AG08395 (cell line): ENCODE results near the gene SUGCT.

Experiments
- DNase-seq: peaks from one replicate; pipeline ENCODE4 v3.0.0; 2012; ENCODE audit warnings: mixed read lengths, low spot score

Gene SUGCT

DNA sequence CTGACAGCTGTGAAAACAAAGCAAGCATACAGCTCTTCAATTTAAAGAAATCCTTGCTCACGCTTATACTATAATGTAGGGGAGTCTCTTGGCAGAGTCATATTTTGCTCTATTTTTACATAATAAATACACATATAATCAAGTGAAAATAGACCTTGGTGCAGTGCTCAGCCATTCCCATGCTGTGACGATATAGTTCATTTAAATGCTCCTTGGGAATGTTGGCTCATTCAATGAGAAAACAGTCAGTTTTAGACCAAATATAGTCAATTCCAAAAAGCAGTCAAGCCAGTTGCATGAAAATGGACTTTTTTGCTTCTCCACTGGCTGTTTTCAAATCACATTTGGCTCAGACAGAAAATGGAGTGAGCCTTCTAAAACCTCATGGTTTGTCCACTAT lies 587.4 kb downstream of the SUGCT start:
- no peak for DNase-seq

DNA sequence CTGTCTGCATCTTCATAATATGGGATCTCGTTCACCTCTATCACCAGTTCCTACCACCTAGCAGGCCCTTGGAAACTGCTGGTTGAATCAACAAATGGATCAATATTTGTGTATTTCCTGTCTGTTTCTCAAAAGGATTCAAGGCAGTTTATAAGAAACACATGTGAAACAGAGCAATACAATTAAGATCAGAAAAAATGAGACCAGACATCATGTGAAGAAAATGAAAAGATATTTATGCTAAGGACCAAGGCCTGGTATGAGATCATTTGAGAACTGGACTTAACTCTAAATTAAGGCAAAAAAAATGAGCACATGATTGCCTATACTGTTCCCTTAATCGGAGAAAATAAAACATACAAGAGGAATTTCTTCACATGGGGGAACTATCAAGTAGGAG lies 589.0 kb downstream of the SUGCT start:
- no peak for DNase-seq

GRCh38 chr7:40726559-40726958 lies 591.8 kb downstream of the SUGCT start:
- DNase-seq, result no peak

DNA sequence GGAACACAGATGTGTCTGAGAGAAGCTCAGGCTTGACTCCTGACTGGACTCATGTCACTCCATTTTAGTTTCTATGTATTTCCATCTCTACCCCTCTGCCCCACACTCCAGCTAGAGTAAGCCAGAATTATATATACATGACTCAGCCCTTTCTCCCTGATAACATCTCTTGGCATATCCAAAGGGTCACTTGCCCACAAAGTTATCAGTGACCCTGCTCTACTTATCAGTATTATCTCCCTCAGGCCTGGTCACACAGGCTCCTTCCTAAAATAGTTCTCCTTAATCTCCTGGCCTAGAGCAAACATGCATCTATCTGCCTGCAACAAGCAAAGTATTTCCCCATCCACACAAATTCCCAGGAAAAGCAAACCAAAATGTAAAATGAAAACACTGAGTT lies 598.3 kb downstream of the SUGCT start:
- no peak for DNase-seq

DNA sequence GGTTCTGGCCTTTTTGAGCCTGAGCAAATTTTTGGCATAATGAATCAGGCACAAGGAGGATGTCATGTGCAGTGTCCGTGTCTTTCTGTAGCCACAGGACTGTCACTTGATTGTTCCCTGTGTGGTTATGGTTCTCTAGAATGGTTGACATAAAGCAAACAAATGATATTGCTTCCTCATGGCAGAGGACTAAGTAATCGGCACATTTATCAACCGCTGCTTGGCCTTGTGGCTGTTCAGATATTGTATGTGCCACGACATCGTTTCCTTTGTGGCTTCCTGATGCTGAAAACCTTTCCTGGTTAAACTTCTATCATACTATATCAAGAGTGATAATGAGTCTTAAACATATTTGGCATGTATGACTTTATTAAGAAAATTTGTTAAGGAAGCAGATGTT lies 598.8 kb downstream of the SUGCT start:
- DNase-seq, result no peak

- no peak for DNase-seq
These were observed 604.5 kb downstream of the SUGCT start for GRCh38 chr7:40739257-40739656.

GRCh38 chr7:40742270-40742669 lies 607.5 kb downstream of the SUGCT start:
- DNase-seq, result no peak

- peak; percentile 32 for DNase-seq
These were observed 612.2 kb downstream of the SUGCT start for GRCh38 chr7:40746841-40747556.

DNA sequence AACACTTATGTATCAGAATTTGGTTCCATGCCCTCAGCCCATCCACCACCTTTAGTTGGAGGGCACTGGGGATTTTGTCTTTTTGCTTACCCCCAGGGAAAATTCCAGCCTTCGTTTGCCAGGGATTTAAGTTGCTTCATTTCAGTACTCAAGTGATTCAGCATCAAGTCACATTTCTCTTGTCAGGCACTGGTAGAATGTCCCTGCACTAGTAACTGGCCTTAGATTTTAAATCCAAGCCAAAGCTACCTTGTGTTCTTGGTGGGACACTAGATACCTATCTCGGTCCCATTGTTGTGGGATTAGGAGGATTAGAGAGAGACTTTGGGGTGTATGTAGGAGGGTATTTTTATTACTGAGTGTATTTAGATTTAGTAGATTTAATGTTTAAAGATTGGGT lies 613.1 kb downstream of the SUGCT start:
- DNase-seq, result peak; percentile 40

- peak; percentile 41 for DNase-seq
These were observed 615.1 kb downstream of the SUGCT start for GRCh38 chr7:40749877-40750276.

- DNase-seq, result no peak
These were observed 618.6 kb downstream of the SUGCT start for GRCh38 chr7:40753455-40753854.

GRCh38 chr7:40755438-40755837 lies 620.6 kb downstream of the SUGCT start:
- no peak for DNase-seq

DNA sequence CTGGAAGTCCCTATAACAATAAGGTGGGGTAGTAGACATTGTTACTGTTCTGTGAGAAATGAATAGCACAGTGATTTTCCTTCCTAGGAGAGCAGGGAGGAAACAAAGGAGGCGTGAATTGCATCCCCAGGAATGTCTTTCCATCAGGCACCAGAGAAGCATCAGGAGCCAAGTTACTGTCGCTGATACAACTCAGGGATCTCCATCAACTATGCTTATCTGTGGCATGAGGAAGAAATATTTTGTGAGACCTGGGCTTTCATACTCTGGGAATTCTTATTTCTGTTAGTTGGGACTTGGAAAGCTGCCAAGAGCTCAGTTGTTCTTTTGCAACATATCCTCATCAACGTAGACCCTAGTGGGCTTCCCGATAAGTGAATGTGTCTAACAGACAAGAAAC lies 622.3 kb downstream of the SUGCT start:
- DNase-seq, result no peak

GRCh38 chr7:40758590-40758989 lies 623.8 kb downstream of the SUGCT start:
- DNase-seq, result no peak

DNA sequence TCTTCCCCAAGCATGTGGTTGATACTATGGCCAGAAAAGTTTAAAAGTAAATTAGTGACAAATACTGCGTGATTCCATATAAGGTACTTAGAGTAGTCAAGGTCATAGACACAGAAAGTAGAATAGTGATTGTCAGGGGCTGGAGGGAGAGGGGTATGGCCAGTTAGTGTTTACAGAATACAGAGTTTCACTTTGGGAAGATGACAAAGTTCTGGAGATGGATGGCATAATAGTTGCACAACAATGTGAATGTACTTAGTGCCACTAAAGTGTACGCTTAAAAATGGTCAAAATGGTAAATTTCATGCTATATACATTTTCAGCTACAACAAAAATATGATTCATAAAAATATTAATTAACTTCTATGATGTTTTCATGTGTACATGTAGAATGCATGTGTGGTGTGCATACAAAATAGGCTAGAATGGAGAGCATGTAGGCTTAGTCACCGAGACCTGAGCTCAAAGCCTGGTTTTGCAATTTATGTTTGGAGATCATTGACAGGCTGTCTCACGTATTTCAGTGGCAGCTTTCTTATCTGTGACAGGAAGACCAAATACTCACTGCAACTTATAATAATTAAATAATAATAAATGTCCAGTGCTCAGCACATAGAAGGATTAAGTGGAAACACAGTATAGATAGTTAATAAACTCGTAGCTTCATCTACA lies 625.6 kb downstream of the SUGCT start:
- no peak for DNase-seq

GRCh38 chr7:40760987-40761386 lies 626.2 kb downstream of the SUGCT start:
- DNase-seq, result no peak

GRCh38 chr7:40761762-40762560 lies 627.2 kb downstream of the SUGCT start:
- no peak for DNase-seq

- DNase-seq, result peak; percentile 78
These were observed 628.8 kb downstream of the SUGCT start for GRCh38 chr7:40763319-40764287.

DNA sequence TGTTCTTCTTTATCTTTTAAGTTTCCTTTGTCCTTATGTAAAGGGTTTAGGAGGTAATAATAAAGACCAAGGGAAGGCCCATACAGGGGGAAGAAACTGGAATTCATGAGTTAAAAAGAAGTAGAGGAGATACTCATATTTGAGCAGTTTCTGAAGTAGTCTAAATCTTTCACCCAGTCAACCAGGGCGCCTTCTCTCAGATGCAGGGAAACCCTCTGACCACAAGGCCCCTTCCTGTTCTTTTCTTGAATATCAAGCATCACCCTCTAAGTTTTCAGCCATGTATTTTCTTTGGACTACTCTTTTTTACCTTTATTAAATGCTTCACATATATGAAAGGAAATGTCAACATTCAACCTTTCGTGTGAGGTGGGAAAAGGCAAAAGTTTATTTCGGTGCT lies 630.8 kb downstream of the SUGCT start:
- DNase-seq, result no peak

GRCh38 chr7:40772096-40772495 lies 637.3 kb downstream of the SUGCT start:
- DNase-seq, result no peak

DNA sequence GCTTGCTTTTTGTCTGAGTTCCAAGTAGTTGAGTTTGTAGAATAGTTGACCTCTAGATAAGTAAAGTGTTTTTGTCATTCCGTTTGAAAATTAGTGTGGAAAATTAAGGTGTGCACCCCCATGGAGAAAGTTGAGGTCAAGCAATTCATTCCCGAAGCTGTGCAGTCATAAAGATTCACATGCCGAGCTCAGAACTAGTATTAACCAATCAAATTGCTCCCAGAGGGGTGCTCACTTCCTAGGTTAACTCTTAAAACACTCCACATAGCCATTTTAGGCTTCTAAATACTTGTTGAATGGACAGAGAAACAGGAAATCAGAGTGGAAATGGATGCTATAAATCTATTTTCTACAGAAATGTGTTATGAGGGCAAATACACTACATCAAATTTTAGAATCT lies 638.9 kb downstream of the SUGCT start:
- no peak for DNase-seq

DNA sequence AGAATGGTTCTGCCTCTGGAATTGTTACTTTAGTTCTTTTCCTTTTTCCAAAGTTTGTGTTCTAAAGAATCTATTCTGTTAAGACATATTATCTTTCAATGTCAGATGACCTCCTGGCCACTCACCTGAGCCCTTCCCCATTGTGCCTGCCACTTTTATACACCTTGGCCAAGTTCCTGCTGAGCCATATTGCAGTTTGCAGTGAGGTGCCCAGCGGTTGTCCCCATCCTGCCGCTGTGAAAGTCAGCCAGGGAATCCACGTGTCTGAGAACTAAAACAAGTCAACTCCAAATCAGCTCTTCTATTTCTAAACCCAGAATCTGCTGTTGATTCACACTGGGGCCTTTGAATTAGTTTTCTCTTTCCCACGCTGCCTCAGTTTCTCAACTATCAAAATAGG lies 641.1 kb downstream of the SUGCT start:
- no peak for DNase-seq
